AML-193 (cell line): Measurements from ENCODE around the gene TGFB1.

Source experiments
- DNase-seq, 2 experiments: peaks; one replicate each; lab custom pipeline; 2025; lab: John Stamatoyannopoulos, UW

The TGFB1 gene

GRCh38 chr19:41321204-41321599 is 32.5 kb downstream of the TGFB1 start:
- no peak for DNase-seq

- DNase-seq = no peak
Measured at GRCh38 chr19:41320568-41320967, 33.2 kb downstream of the TGFB1 start.

- no peak for DNase-seq
Measured at GRCh38 chr19:41320185-41320518, 33.6 kb downstream of the TGFB1 start.

- no peak for DNase-seq
Measured at GRCh38 chr19:41319500-41320184, 34.1 kb downstream of the TGFB1 start.

GRCh38 chr19:41318696-41319499 is 34.8 kb downstream of the TGFB1 start:
- DNase-seq = no peak

GRCh38 chr19:41316306-41316920 is 37.3 kb downstream of the TGFB1 start:
- no peak for DNase-seq

- no peak for DNase-seq
Measured at GRCh38 chr19:41311613-41312012, 42.1 kb downstream of the TGFB1 start.

GRCh38 chr19:41311072-41311471 is 42.6 kb downstream of the TGFB1 start:
- DNase-seq = no peak

- peak; percentile 78 to 85 for DNase-seq
Measured at GRCh38 chr19:41310033-41310831, 43.5 kb downstream of the TGFB1 start, which contains the start of gene CCDC97. TSS of gene CCDC97 (plus strand) at chr19:41310172. CDS start at chr19:41310311, 139 bp downstream.

GRCh38 chr19:41309180-41310032 is 44.3 kb downstream of the TGFB1 start:
- no peak for DNase-seq

- DNase-seq = peak; percentile 65 to 71
Measured at GRCh38 chr19:41308450-41309179, 45.1 kb downstream of the TGFB1 start.

- no peak for DNase-seq
Measured at GRCh38 chr19:41307954-41308449, 45.7 kb downstream of the TGFB1 start.

- no peak for DNase-seq
Measured at GRCh38 chr19:41307090-41307875, 46.4 kb downstream of the TGFB1 start.

- DNase-seq = no peak
Measured at GRCh38 chr19:41305927-41306793, 47.6 kb downstream of the TGFB1 start.

- DNase-seq = no peak
Measured at GRCh38 chr19:41304706-41305483, 48.8 kb downstream of the TGFB1 start.

- no peak for DNase-seq
Measured at GRCh38 chr19:41303954-41304353, 49.8 kb downstream of the TGFB1 start.

- no peak for DNase-seq
Measured at GRCh38 chr19:41302624-41303351, 50.9 kb downstream of the TGFB1 start.
